ENCODE data around the gene HERC5. TPM values are rescaled to one million over a fixed set of nuclear protein-coding genes. Genes with fewer than 3 reads are reported as not detected.
"Not testable (repeated sequence)": the region's sequence is repeated elsewhere in the genome, so short reads cannot be mapped to it uniquely, and the experiment has no call there.

The HERC5 gene
- polyA plus RNA-seq, 2 of the 4 experiments (the other 2 are of a cell fraction) = 4.3 to 5.1 TPM

DNA sequence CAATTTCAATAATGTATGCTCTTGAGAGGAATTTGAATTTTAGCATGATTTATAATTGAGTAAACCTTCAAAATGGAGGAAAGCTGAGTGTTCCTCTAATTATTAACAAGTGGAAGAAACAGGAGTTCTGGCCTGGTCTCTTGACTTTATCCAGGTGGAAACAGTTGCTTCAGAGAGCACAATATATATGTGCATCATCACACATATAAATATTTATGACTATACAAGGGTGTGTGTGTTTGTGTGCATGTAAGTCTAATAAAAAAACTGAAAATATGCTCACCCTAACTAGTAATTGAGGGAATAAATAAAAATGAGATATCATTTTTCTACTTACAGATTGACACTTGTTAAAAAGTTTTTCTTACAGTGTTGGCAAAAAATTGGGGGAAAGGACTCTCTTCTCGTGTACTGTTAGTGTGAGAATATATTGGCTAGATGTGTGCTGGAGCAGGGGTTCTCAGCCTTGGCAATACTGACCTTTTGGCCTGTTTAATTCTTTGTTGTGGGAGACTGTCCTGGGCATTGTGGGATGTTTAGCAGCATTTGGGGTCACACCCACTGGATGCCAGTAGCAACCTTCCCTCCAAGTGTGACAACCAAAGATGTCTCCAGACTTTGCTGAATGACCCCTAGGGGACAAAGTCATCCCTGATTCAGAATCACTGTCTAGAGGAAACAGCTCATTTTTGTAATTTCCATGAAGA, 20.8 kb upstream of the HERC5 start:
- Histone ChIP-seq H3K4me3 (no peak overlapping the region), H3K9me3 (no peaks in the 10 kb centered on the region), H3K4me1 (no peaks in the 10 kb centered on the region), H3K4me2 (no peak overlapping the region), H3K27ac (no peak overlapping the region)
- no peak for FAIRE-seq
- DNase-seq (ENCODE audit: low read depth in 1 of 2, low spot score in 1 of 2) = no peak
- CTCF ChIA-PET = no interaction called here
- no peak for ATAC-seq
- WGBS (ENCODE audit: missing lambda C conversion rate) = 75% methylated on average over 1 of the region's 1 CpG
- POLR2A ChIA-PET = no interaction called here
- TF ChIP-seq CEBPB (IDR thresholded peaks at IDR 0.05) (no peak), PHF8 (IDR thresholded peaks at IDR 0.05; ENCODE audit: borderline replicate concordance, low read depth) (no peak), EP300 (IDR thresholded peaks at IDR 0.05) (no peak), HOXA7 (CRISPR knock-in tag; IDR thresholded peaks at IDR 0.05) (no peak), MAZ (IDR thresholded peaks at IDR 0.05; ENCODE audit: borderline replicate concordance, low read depth, low read length) (no peak)
- TF ChIP-seq, protein P1, sequence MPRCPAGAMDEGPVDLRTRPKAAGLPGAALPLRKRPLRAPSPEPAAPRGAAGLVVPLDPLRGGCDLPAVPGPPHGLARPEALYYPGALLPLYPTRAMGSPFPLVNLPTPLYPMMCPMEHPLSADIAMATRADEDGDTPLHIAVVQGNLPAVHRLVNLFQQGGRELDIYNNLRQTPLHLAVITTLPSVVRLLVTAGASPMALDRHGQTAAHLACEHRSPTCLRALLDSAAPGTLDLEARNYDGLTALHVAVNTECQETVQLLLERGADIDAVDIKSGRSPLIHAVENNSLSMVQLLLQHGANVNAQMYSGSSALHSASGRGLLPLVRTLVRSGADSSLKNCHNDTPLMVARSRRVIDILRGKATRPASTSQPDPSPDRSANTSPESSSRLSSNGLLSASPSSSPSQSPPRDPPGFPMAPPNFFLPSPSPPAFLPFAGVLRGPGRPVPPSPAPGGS (IDR thresholded peaks at IDR 0.05) = no peak

DNA sequence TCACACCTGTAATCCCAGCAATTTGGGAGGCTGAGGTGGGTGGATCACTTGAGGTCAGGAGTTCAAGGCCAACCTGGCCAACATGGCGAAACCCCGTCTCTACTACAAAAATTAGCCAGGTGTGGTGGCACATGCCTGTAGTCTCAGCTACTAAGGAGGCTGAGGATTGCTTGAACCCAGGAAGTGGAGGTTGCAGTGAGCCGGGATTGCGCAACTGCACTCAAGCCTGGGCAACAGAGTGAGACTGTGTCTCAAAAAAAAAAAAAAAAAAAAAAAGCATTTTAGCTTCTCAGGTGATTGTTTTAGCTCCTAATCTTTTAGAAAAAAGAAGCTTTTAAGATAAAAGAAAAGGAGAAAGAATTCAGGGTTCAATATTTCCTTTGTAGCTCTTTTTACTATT, 19.0 kb upstream of the HERC5 start:
- not testable (repeated sequence) for H3K4me3 ChIP-seq
- 84% methylated on average over 4 of the region's 4 CpGs for WGBS (ENCODE audit: missing lambda C conversion rate)

DNA sequence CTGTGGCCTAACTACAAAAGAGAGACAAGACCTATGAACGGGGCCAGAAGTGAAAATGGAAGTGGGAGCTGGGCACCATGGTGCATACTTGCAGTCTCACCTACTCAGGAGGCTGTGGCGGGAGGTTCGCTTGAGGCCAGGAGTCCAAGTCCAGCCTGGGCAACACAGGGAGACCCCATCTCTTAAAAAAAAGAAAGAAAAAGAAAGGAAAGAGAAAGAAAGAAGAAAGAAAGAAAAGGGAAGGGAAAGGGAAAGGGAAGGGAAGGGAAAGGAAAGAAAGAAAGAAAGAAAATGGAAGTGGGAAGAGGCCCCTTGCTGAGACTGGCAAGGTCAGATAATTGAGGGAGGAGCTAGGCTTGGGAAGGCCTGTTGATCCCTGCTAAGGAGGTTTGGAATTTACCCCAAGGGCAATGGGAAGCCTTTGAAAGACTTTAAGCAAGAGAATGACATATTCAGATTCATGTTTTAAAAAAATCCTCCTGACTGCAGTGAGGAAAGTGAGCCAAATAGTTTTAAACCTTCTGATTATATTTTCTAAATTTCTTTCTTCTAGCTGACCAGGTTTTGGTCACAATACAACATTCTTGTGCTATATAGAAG, 17.7 kb upstream of the HERC5 start:
- 85% methylated on average over 3 of the region's 3 CpGs for WGBS (ENCODE audit: missing lambda C conversion rate)
- Histone ChIP-seq H3K27ac (no peak overlapping the region), H3K4me3 (no peak overlapping the region), H3K4me2 (no peak overlapping the region), H3K9me3 (no peaks in the 10 kb centered on the region), H3K4me1 (no peaks in the 10 kb centered on the region)
- DNase-seq (ENCODE audit: low read depth in 1 of 2, low spot score in 1 of 2) (no peak), FAIRE-seq (no peak), ATAC-seq (no peak)
- TF ChIP-seq, protein P2, sequence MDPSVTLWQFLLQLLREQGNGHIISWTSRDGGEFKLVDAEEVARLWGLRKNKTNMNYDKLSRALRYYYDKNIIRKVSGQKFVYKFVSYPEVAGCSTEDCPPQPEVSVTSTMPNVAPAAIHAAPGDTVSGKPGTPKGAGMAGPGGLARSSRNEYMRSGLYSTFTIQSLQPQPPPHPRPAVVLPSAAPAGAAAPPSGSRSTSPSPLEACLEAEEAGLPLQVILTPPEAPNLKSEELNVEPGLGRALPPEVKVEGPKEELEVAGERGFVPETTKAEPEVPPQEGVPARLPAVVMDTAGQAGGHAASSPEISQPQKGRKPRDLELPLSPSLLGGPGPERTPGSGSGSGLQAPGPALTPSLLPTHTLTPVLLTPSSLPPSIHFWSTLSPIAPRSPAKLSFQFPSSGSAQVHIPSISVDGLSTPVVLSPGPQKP (IDR thresholded peaks at IDR 0.05; ENCODE audit: low read depth, low read length) = no peak
- POLR2A ChIA-PET = no interaction called here
- CTCF ChIA-PET = no interaction called here

More for the DNA sequence above, 19.0 kb upstream of the HERC5 start:
- DNase-seq (ENCODE audit: low read depth in 1 of 2, low spot score in 1 of 2); FAIRE-seq; H3K27ac ChIP-seq; H3K4me2 ChIP-seq; H3K4me1 ChIP-seq; POLR2A ChIA-PET; H3K9me3 ChIP-seq; ATAC-seq: not testable (repeated sequence)
- TF ChIP-seq CEBPB (IDR thresholded peaks at IDR 0.05) = peak; percentile 59 to 74; a peak in 3 of 4 replicates
- CTCF ChIA-PET = interaction anchor here (0.7 kb wide), 1 partner anchor 117 kb away, joined by 3 read pairs; no protein-coding TSS in a partner anchor

DNA sequence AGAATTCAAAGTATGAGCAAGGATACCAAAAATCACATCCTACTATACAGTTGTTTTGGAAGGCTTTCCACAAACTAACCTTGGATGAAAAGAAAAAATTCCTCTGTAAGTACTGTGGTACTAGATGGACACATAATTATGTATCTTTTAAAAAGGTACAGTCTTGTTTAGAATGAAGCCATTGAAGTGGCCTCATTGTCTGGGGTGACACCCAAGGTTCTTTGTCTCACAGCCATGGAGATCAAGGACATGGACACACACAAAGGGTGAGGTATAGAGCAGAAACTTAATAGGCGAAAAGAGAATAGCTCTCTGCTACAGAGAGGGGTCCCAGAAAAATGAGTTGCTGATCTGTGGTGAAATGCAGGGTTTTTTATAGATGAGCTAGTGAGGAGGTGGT, 16.8 kb upstream of the HERC5 start:
- H3K27ac ChIP-seq = no peak overlapping the region
- POLR2A ChIA-PET = no interaction called here

DNA sequence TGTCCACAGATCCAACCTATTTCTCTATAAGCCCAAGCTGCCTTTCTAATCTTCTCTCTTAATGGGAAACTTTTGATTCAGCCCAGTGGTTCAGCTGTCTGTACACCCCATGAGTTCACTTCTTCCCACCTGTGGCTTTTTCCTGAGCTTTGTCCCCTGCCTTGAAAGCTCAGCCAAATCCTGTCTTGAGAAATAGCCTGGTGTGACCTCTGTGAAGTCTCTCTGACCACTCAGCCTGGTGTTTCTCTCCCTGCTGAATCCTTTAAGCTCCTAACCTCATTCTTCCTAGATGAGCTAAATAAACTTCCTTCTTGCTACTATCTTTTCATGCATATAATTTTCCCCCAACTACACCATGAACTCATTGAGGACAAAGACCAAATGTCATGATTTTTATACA, 15.2 kb upstream of the HERC5 start:
- FAIRE-seq (no peak), ATAC-seq (no peak), DNase-seq (ENCODE audit: low read depth in 1 of 2, low spot score in 1 of 2) (no peak)
- Histone ChIP-seq H3K4me2 (no peak overlapping the region), H3K4me3 (no peak overlapping the region), H3K4me1 (no peaks in the 10 kb centered on the region), H3K9me3 (no peaks in the 10 kb centered on the region), H3K27ac (no peak overlapping the region)
- no peak for TF ChIP-seq ESRRA (IDR thresholded peaks at IDR 0.05; ENCODE audit: borderline replicate concordance, low read length)
- TF ChIP-seq NR3C1 (IDR thresholded peaks at IDR 0.05) = no peak
- TF ChIP-seq, protein P3, sequence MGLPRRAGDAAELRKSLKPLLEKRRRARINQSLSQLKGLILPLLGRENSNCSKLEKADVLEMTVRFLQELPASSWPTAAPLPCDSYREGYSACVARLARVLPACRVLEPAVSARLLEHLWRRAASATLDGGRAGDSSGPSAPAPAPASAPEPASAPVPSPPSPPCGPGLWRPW (IDR thresholded peaks at IDR 0.05) = no peak
- TF ChIP-seq, protein P4, sequence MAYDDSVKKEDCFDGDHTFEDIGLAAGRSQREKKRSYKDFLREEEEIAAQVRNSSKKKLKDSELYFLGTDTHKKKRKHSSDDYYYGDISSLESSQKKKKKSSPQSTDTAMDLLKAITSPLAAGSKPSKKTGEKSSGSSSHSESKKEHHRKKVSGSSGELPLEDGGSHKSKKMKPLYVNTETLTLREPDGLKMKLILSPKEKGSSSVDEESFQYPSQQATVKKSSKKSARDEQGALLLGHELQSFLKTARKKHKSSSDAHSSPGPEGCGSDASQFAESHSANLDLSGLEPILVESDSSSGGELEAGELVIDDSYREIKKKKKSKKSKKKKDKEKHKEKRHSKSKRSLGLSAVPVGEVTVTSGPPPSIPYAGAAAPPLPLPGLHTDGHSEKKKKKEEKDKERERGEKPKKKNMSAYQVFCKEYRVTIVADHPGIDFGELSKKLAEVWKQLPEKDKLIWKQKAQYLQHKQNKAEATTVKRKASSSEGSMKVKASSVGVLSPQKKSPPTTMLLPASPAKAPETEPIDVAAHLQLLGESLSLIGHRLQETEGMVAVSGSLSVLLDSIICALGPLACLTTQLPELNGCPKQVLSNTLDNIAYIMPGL (CRISPR knock-in tag; IDR thresholded peaks at IDR 0.05; ENCODE audit: borderline replicate concordance) = no peak
- TF ChIP-seq SREBF2 (IDR thresholded peaks at IDR 0.05) = no peak
- TF ChIP-seq RARB (CRISPR knock-in tag; IDR thresholded peaks at IDR 0.05) = no peak
- TF ChIP-seq ZFP36 (IDR thresholded peaks at IDR 0.05; ENCODE audit: borderline replicate concordance, partially characterized antibody) = no peak
- no peak for TF ChIP-seq HOXB5 (CRISPR knock-in tag; IDR thresholded peaks at IDR 0.05)
- no peak for TF ChIP-seq ZC3H11A (IDR thresholded peaks at IDR 0.05)
- CTCF ChIA-PET = no interaction called here
- POLR2A ChIA-PET = no interaction called here

More for the DNA sequence above, 16.8 kb upstream of the HERC5 start:
- Histone ChIP-seq H3K4me1 (no peaks in the 10 kb centered on the region), H3K4me2 (no peak overlapping the region), H3K9me3 (no peaks in the 10 kb centered on the region), H3K4me3 (no peak overlapping the region)
- no peak for ATAC-seq
- CTCF ChIA-PET = no interaction called here
- 82% methylated on average over 1 of the region's 1 CpG for WGBS (ENCODE audit: missing lambda C conversion rate)
- no peak for FAIRE-seq
- no peak for TF ChIP-seq MAFK (IDR thresholded peaks at IDR 0.05; ENCODE audit: partially characterized antibody)
- no peak for TF ChIP-seq ZC3H11A (IDR thresholded peaks at IDR 0.05)
- TF ChIP-seq HOXA7 (CRISPR knock-in tag; IDR thresholded peaks at IDR 0.05) = no peak
- TF ChIP-seq, protein P5, sequence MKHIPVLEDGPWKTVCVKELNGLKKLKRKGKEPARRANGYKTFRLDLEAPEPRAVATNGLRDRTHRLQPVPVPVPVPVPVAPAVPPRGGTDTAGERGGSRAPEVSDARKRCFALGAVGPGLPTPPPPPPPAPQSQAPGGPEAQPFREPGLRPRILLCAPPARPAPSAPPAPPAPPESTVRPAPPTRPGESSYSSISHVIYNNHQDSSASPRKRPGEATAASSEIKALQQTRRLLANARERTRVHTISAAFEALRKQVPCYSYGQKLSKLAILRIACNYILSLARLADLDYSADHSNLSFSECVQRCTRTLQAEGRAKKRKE (CRISPR knock-in tag; IDR thresholded peaks at IDR 0.05; ENCODE audit: low read depth) = no peak
- no peak for TF ChIP-seq ZNF302 (CRISPR knock-in tag; IDR thresholded peaks at IDR 0.05)
- DNase-seq (ENCODE audit: low read depth in 1 of 2, low spot score in 1 of 2) = no peak

Data from A549 (cell line).